ENCODE results near the gene SLC12A5. TPM values are rescaled to one million over a fixed set of nuclear protein-coding genes. Genes with fewer than 3 reads are reported as not detected.

SLC12A5 gene
- total and polyA plus RNA-seq, 2 of the 4 experiments (the other 2 are of a cell fraction): 2.2 TPM; not detected in 1

DNA sequence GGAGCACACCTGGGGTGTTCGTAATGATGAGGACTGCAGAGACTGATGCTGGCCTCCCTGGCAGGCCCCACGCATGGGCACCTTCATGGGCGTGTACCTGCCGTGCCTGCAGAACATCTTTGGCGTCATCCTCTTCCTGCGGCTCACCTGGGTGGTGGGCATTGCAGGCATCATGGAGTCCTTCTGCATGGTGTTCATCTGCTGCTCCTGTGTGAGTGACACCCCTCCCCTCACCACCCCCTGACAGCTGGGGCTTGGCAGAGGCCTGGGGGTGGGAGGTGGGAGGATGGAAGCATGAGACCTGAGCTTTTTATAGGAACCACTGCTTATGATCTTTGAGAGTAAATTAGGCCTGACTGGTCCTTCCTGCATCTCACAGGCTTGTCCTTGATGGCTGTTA is 6.7 kb downstream of the SLC12A5 start:
- no peak overlapping the region for H3K18ac ChIP-seq (ENCODE audit: low read depth, low read length)
- 23% methylated on average over 3 of the region's 6 CpGs; no CpG with 5 or more reads in 1 of the 2 experiments for WGBS, 2 experiments (ENCODE audit: extremely low coverage in 2 of 2, insufficient read length in 1 of 2)
- no peak overlapping the region for H2AFZ ChIP-seq (replicated peaks; ENCODE audit: low read length, poor library complexity)
- POLR2A ChIA-PET (ENCODE audit: unreplicated experiment): interaction anchor here (0.6 kb wide), 1 partner anchor 98 kb away, joined by 3 read pairs; no protein-coding TSS in a partner anchor
- H3K9me3 ChIP-seq (ENCODE audit: control insufficient read depth, insufficient read depth, low read length): peaks cover 2% of the 10 kb centered on the region; the same call in 1 of the 2 replicates
- no peaks in the 10 kb centered on the region for H3K79me1 ChIP-seq (ENCODE audit: low read depth in 1 of 2, low read length in 2 of 2)
- no peaks in the 10 kb centered on the region; the same call in 1 of the 2 replicates for H4K20me1 ChIP-seq (ENCODE audit: insufficient read depth, low read length)
- H2BK15ac ChIP-seq (ENCODE audit: low read depth, low read length): no peak overlapping the region
- no peak overlapping the region for H3K9ac ChIP-seq (ENCODE audit: low read depth, low read length)
- no peaks in the 10 kb centered on the region for H3K36me3 ChIP-seq (ENCODE audit: control insufficient read depth, insufficient read depth, low read length)
- H2AK9ac ChIP-seq (replicated peaks; ENCODE audit: low read depth, low read length, poor library complexity): no peak overlapping the region
- H3K4me3 ChIP-seq (ENCODE audit: insufficient read depth, low read depth, low read length): no peak overlapping the region
- no peak overlapping the region for H4K8ac ChIP-seq (ENCODE audit: low read depth in 2 of 2, low read length in 2 of 2)
- no peak overlapping the region for H3K14ac ChIP-seq (replicated peaks; ENCODE audit: low read depth, low read length)
- CTCF ChIA-PET: no interaction called here
- H2AK5ac ChIP-seq (ENCODE audit: low read depth, low read length): no peak overlapping the region
- intact Hi-C loops (cut with micrococcal nuclease): no loop called here
- no peak overlapping the region for H3K27ac ChIP-seq (ENCODE audit: insufficient read depth, low read length)
- H3K56ac ChIP-seq (ENCODE audit: extremely low read depth, insufficient read depth, low read length): no peak overlapping the region
- H4K91ac ChIP-seq (ENCODE audit: insufficient read depth, low read depth, low read length): no peak overlapping the region
- in situ Hi-C loops (cut with MboI; ENCODE audit: low sequenced_read_pairs): no loop called here
- H2BK120ac ChIP-seq (ENCODE audit: low read depth, low read length): no peak overlapping the region
- no peak overlapping the region for H3K4me2 ChIP-seq (ENCODE audit: low read depth, low read length)
- H3K4me1 ChIP-seq (ENCODE audit: control insufficient read depth, insufficient read depth, low read length): no peaks in the 10 kb centered on the region
- no TSS peak for BruUV-seq (replicated peaks)
- H3K9me1 ChIP-seq (ENCODE audit: insufficient read depth, low read length): no peaks in the 10 kb centered on the region
- H4K5ac ChIP-seq (ENCODE audit: low read depth, low read length): no peak overlapping the region
- DNase-seq: no peak
- no peak for ATAC-seq (ENCODE audit: low read depth)
- dilution Hi-C loops (cut with HindIII; ENCODE audit: low sequenced_read_pairs, unreplicated experiment): no loop called here
- no peak overlapping the region for H3K4ac ChIP-seq (ENCODE audit: low read depth, low read length)
- H3K23ac ChIP-seq (ENCODE audit: low read depth, low read length): no peak overlapping the region
- no peak overlapping the region for H2BK5ac ChIP-seq (ENCODE audit: low read depth, low read length, poor library complexity, severe bottlenecking)
- H2BK20ac ChIP-seq (ENCODE audit: low read depth, low read length): no peak overlapping the region
- TF ChIP-seq MAFK (IDR thresholded peaks at IDR 0.05; ENCODE audit: low read depth, low read length) (no peak), RAD21 (IDR thresholded peaks at IDR 0.05; ENCODE audit: low read length) (no peak), RCOR1 (IDR thresholded peaks at IDR 0.05; ENCODE audit: insufficient replicate concordance, low read length) (no peak), RFX5 (IDR thresholded peaks at IDR 0.05; ENCODE audit: low read depth, low read length) (no peak), NFE2L2 (IDR thresholded peaks at IDR 0.05; ENCODE audit: low read depth, low read length) (no peak), MAZ (IDR thresholded peaks at IDR 0.05; ENCODE audit: borderline replicate concordance, low read depth, low read length) (no peak), MXI1 (IDR thresholded peaks at IDR 0.05; ENCODE audit: borderline replicate concordance, low read depth, low read length) (no peak), FOS (IDR thresholded peaks at IDR 0.05; ENCODE audit: low read depth, low read length) (no peak), ELK1 (IDR thresholded peaks at IDR 0.05; ENCODE audit: borderline replicate concordance, low read depth, low read length) (no peak), POLR2A (IDR thresholded peaks at IDR 0.05; ENCODE audit: low read depth, low read length) (no peak), SMC3 (IDR thresholded peaks at IDR 0.05; ENCODE audit: low read depth, low read length) (no peak), CEBPB (IDR thresholded peaks at IDR 0.05; ENCODE audit: low read depth, low read length) (no peak), USF2 (IDR thresholded peaks at IDR 0.05; ENCODE audit: low read depth, low read length) (no peak), BHLHE40 (IDR thresholded peaks at IDR 0.05; ENCODE audit: low read depth, low read length) (no peak)
- TF ChIP-seq, protein P1, sequence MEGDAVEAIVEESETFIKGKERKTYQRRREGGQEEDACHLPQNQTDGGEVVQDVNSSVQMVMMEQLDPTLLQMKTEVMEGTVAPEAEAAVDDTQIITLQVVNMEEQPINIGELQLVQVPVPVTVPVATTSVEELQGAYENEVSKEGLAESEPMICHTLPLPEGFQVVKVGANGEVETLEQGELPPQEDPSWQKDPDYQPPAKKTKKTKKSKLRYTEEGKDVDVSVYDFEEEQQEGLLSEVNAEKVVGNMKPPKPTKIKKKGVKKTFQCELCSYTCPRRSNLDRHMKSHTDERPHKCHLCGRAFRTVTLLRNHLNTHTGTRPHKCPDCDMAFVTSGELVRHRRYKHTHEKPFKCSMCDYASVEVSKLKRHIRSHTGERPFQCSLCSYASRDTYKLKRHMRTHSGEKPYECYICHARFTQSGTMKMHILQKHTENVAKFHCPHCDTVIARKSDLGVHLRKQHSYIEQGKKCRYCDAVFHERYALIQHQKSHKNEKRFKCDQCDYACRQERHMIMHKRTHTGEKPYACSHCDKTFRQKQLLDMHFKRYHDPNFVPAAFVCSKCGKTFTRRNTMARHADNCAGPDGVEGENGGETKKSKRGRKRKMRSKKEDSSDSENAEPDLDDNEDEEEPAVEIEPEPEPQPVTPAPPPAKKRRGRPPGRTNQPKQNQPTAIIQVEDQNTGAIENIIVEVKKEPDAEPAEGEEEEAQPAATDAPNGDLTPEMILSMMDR (conservative IDR thresholded peaks at IDR 0.05; ENCODE audit: low read depth, low read length): no peak
- H3K27me3 ChIP-seq (ENCODE audit: control insufficient read depth, insufficient read depth, low read length): peaks cover 31% of the 10 kb centered on the region
